Retinal pigment epithelial cell (primary cell): ENCODE measurements around the gene DACT2.
"Not testable (repeated sequence)": the region's sequence is repeated elsewhere in the genome, so short reads cannot be mapped to it uniquely, and the experiment has no call there.

Experiments used
- DNase-seq: peaks from one replicate; pipeline ENCODE4 v3.0.0-alpha.2; 2010; ENCODE audit warnings: low read depth
- H3K4me3 ChIP-seq: 2 replicates; pipeline ENCODE4 v1.5.1; 2011; ENCODE audit warnings: mild to moderate bottlenecking, low read length, control low read depth, moderate library complexity
- CTCF ChIP-seq: conservative IDR thresholded peaks from 2 replicates; pipeline ENCODE4 v1.5.1; 2011; ENCODE audit warnings: low read depth, low read length, control low read depth, inconsistent platforms

The DACT2 gene

GRCh38 chr6:168270274-168271172 is 49.1 kb downstream of the DACT2 start:
- no peak overlapping the region for H3K4me3 ChIP-seq
- no peak for DNase-seq
- TF ChIP-seq CTCF, result no peak

GRCh38 chr6:168269455-168270243 is 49.9 kb downstream of the DACT2 start:
- DNase-seq, result no peak
- no peak overlapping the region for H3K4me3 ChIP-seq
- TF ChIP-seq CTCF, result no peak

- no peak for TF ChIP-seq CTCF
- H3K4me3 ChIP-seq, result no peak overlapping the region
- DNase-seq, result no peak
Observed at GRCh38 chr6:168268755-168269154, 50.8 kb downstream of the DACT2 start.

GRCh38 chr6:168267779-168268178 is 51.8 kb downstream of the DACT2 start:
- DNase-seq, H3K4me3 ChIP-seq: not testable (repeated sequence)

- no peak for DNase-seq
- no peak overlapping the region for H3K4me3 ChIP-seq
- TF ChIP-seq CTCF, result no peak
Observed at GRCh38 chr6:168265827-168266815, 53.5 kb downstream of the DACT2 start.

GRCh38 chr6:168265394-168265793 is 54.2 kb downstream of the DACT2 start:
- DNase-seq, result no peak
- no peak overlapping the region for H3K4me3 ChIP-seq
- TF ChIP-seq CTCF, result no peak
